IPS-15b (cell line): ENCODE results near the gene TBPL1.

Experiments used
- H3K27me3 ChIP-seq: one replicate; pipeline ENCODE4 v1.6.1; 2013; ENCODE audit warnings: low read length; ENCODE audit not compliant: control insufficient read depth, insufficient read depth
- H3K36me3 ChIP-seq: one replicate; pipeline ENCODE4 v1.6.1; 2013; ENCODE audit warnings: low read length; ENCODE audit not compliant: control insufficient read depth, insufficient read depth
- H3K4me1 ChIP-seq: one replicate; pipeline ENCODE4 v1.6.1; 2013; ENCODE audit warnings: mild to moderate bottlenecking, low read length; ENCODE audit not compliant: control insufficient read depth, insufficient read depth
- H3K4me3 ChIP-seq: one replicate; pipeline ENCODE4 v1.5.1; 2013; ENCODE audit warnings: low read depth, low read length
- H3K9ac ChIP-seq: one replicate; pipeline ENCODE4 v1.6.1; 2013; ENCODE audit warnings: low read depth, mild to moderate bottlenecking, low read length
- H3K9me3 ChIP-seq: one replicate; pipeline ENCODE4 v1.6.1; 2013; ENCODE audit warnings: mild to moderate bottlenecking, low read length; ENCODE audit not compliant: control insufficient read depth, insufficient read depth

Gene TBPL1

DNA sequence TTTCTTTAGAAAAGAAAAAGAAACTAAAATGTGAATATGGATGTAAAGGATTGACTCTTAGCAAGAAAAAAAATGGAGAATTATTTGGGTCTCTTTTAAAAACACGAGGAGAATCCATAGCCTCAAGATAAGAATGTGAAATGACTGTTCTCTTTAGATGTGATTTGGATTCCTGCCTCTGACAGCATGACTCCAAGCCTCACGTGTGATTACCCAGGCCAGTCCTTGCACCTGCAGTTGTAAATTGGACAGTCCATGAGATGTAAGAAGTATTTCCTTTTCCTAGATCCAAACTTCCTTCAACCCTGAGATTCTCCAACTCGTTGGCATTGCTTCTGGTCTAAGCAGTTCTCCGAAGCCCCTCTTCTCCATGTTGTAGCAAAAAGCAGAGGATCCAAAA lies 67.5 kb downstream of the TBPL1 start:
- Histone ChIP-seq H3K27me3 (no peaks in the 10 kb centered on the region), H3K9ac (no peak overlapping the region), H3K9me3 (no peaks in the 10 kb centered on the region), H3K4me3 (no peak overlapping the region), H3K36me3 (no peaks in the 10 kb centered on the region), H3K4me1 (peaks cover 2% of the 10 kb centered on the region)

DNA sequence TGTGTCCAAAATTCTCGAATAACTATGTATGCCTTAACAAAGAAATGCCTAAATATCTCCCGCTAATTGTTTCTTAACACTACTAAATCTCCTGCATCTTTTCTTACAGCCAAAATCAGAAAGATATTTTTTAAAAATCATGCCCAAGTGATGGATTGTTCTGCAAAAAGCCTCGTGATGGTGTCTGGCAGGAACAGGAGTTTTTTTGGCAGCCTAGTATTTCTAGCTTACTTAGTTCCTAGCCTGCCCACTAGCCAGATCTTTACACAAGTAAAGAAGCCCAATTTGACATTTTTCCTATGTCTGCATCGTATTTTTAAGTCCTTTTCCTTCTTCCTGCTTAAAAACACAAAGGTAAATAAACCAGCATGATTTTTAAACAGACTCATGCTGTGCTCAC lies 67.9 kb downstream of the TBPL1 start:
- Histone ChIP-seq H3K27me3 (no peaks in the 10 kb centered on the region), H3K9ac (no peak overlapping the region), H3K9me3 (no peaks in the 10 kb centered on the region), H3K36me3 (no peaks in the 10 kb centered on the region), H3K4me1 (no peaks in the 10 kb centered on the region), H3K4me3 (no peak overlapping the region)

DNA sequence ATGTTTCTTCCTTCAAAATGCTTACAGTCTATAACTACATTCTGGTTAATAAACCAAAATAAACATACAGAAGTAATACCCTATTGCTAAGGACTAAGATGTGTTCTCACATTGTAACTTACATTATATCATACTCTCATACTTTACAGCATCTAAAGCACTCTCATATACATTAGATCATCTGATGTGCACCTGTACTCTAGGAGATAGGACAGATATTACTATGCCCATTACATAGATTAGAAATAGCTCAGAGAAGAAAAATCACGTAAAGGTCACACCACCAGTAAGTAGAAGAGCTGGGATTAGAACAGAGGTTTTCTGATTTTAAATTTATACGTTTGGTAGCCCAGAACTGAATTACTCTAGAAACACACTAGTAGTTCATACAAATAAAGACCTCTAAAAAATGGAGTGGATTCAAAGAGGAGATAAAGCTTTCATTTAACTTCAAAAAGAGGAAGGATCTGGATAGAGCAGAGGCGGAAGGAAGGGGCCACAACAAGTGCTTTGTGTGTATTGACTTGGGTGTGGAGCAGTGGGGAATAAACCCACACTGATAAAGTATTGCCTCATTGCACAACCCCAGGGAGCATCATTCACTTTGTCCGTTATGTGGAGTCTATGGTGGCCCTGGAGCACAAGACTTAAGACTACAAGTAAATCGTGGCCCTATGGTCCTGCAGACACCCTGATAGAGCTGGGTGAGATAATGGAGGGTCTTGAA lies 68.5 kb downstream of the TBPL1 start:
- Histone ChIP-seq H3K27me3 (no peaks in the 10 kb centered on the region), H3K9ac (no peak overlapping the region), H3K4me3 (no peak overlapping the region), H3K4me1 (no peaks in the 10 kb centered on the region), H3K9me3 (no peaks in the 10 kb centered on the region), H3K36me3 (no peaks in the 10 kb centered on the region)

DNA sequence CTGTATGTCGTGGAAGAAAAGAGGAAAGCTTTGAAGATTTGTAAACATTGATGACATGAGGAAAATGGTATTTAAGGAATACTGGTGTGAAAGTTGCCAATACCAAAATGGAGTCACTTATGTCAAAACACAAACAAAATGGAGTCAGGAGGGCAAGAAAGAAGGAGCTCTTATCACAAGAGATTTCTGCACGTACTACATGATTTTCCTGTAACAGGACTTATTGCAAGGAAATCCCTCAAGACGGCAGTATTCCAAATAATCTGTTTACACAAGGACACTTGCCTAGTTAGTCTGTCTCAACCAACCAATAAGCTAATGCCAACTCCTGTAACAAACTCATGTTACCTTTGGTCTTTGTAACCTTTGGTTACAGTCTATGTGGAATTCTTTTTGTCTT lies 69.6 kb downstream of the TBPL1 start:
- H3K27me3 ChIP-seq: no peaks in the 10 kb centered on the region
- no peak overlapping the region for H3K9ac ChIP-seq
- no peak overlapping the region for H3K4me3 ChIP-seq
- H3K4me1 ChIP-seq: no peaks in the 10 kb centered on the region
- no peaks in the 10 kb centered on the region for H3K36me3 ChIP-seq
- H3K9me3 ChIP-seq: no peaks in the 10 kb centered on the region

DNA sequence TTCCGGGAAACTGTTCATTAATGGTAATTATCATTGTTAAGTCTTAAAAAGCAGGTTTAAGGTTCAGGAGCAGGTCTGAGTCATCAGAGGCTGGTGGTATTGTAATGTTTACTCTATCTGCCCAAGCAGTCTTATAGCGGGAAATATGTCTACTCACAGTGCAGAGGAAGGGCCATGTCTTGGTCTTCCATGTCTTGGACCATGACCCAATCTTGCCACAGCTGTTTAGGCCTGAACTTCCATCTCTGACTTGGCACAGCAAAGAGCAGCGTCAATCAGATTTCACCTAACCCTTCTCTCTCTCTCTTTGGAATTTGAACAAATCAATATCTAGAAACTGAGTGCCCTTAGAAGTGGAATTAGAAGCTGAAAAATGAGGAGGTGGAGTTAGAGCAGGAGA lies 73.6 kb downstream of the TBPL1 start:
- Histone ChIP-seq H3K9me3 (no peaks in the 10 kb centered on the region), H3K36me3 (no peaks in the 10 kb centered on the region), H3K4me1 (no peaks in the 10 kb centered on the region), H3K9ac (no peak overlapping the region), H3K27me3 (no peaks in the 10 kb centered on the region), H3K4me3 (no peak overlapping the region)

DNA sequence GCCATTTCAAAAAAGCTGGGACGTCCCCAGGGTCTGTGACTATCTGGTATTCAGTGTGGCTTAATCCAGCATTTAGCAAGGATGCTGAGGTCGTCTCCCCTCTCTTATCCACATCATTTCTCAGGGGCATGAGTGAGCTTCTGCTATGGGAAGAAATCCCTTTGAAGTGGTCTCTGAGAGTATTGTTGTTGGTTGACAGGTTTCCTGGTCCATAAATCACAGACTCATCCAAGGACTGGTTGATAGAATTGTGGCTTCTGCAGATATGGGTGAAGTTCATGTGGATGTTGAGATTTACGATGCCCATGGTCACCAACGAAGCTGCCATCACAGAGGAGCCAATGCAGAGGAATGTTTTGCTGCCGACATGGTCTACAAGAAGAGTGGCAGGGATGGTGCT lies 75.4 kb downstream of the TBPL1 start:
- Histone ChIP-seq H3K27me3 (no peaks in the 10 kb centered on the region), H3K9ac (no peak overlapping the region), H3K4me3 (no peak overlapping the region), H3K4me1 (no peaks in the 10 kb centered on the region), H3K36me3 (no peaks in the 10 kb centered on the region), H3K9me3 (no peaks in the 10 kb centered on the region)

DNA sequence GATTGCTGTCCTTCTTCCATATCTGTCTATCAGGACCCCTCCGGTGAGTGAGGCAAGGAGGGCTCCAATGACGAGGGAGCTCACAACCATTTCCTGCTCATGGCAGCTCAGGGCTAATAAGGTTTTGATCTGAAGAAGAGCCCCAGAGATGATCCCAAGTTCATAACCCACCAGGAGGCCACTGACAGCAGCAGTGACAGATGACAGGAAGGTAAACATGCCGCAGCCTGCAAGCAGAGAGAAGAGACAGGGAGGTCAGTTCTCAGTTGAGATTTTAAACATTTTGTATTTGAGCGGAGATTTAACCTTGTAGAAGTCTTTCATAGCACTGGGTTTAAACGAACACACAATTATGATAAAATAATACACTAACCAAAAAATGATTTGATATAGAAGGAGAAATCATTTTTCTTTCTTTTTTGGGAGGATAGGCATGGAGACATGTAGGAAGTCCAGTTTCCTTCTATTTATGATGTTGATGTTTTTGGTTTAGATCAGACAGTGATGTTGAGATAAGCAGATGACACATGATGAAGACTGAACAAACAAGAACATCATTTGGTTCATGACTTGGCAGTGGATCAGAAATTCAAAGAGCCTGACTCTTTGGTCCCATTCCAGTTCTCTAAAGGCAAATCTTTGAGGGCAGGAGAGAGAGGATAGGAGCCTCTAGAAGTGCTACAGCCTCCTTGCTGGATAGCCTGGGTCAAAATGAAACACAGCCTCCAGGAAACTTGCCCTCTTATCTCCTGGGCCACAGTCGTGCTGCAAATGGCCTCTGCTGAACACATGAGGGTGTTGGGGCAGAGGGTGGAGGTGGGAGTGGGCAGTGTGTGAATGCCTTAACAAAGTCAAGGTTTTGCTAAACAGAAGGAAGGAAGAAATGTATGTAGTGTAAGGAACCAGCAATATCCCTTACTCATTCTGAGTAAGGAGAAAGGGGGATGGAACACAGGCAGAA lies 76.8 kb downstream of the TBPL1 start:
- Histone ChIP-seq H3K9me3 (no peaks in the 10 kb centered on the region), H3K9ac (no peak overlapping the region), H3K27me3 (no peaks in the 10 kb centered on the region), H3K4me1 (no peaks in the 10 kb centered on the region), H3K4me3 (no peak overlapping the region), H3K36me3 (no peaks in the 10 kb centered on the region)

DNA sequence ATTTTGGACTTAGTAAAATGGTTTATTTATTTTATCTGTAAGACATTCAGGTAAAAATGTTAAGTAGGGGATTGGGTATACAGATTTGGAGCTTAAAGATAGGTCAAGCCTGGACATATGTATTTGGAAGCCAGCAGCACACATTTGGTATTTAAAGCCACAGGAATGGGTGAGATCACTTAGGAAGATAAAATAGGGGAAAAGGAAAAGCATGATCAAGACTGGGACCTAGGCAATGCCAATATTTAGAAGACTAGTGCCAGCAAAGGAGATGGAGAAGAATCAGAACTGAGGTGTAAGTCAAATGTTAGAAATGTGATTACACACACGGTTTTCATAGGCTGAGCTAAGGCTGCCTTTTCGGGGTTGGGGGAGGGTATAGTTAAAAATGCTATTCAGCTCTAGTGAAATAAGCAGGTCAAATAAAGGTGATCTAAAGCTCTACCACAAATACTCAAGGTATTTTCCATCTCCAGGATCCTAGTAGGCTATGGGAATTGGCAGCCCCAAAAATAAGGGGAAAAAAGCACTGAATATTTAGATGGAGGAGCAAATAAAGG lies 78.8 kb downstream of the TBPL1 start:
- Histone ChIP-seq H3K36me3 (no peaks in the 10 kb centered on the region), H3K27me3 (no peaks in the 10 kb centered on the region), H3K9me3 (no peaks in the 10 kb centered on the region), H3K4me3 (no peak overlapping the region), H3K9ac (no peak overlapping the region), H3K4me1 (no peaks in the 10 kb centered on the region)

DNA sequence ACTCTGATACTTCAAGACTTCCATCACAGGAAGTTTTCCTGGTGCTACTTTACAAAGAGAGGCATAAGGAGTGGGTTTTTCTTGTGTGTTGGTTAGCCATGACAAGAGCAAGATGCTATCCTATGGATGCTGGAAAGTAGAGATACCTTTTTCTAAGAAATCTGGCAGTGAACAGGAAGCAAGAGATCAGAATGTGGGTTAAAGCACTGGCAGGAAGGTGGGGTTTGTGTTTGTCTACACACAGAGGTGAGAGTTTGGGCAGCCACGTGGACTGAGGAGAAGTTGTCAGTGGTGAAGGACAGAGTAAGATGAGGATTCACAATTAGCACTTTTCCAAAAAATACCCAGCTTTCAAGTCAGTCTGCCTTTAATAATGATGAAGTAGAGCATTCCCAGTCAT lies 81.5 kb downstream of the TBPL1 start:
- Histone ChIP-seq H3K4me1 (no peaks in the 10 kb centered on the region), H3K9me3 (no peaks in the 10 kb centered on the region), H3K9ac (no peak overlapping the region)

DNA sequence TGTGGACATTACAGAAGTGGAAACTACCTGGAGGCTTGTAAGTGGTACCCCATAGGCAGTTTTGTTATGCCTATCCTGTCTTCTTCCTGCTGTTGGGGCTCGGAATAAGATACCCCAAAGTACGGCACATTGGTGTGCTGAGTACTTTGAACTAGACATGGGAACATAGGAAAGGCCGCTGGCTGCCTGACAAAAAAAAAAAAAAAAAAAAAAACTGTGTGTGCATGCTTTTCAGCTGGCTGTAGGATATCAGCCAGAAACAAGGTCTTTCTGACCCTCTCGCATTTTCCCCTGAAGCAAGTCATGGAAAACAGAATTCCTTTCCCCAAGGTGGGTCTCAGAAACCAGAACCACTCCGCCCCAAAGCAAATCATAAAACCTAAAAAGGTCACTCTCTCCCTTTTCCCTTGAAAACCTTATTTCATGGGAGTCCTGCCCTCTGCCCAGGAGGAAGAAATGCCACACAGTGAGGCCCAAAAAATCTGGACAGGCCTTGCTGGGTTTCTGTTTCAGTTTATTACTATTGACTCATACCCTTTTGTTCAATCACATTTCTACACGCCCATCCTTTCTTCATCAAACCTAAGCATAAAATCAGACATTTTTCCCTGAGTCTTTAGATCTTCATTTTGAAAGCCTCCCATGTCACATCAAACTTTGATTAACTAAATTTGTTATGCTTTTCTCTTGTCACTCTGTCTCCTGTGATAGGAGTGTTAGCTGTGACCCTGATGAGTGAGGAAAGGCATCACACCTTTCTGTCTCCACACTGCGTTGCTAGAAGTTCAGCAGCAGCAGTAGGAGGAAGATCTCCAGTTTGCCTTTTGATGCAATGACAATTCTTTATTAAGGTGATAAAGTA lies 82.2 kb downstream of the TBPL1 start:
- Histone ChIP-seq H3K36me3 (no peaks in the 10 kb centered on the region), H3K4me1 (no peaks in the 10 kb centered on the region), H3K27me3 (no peaks in the 10 kb centered on the region), H3K4me3 (no peak overlapping the region), H3K9me3 (no peaks in the 10 kb centered on the region), H3K9ac (no peak overlapping the region)

More for the DNA sequence above, 81.5 kb downstream of the TBPL1 start:
- Histone ChIP-seq H3K27me3 (no peaks in the 10 kb centered on the region), H3K4me3 (no peak overlapping the region), H3K36me3 (no peaks in the 10 kb centered on the region)

DNA sequence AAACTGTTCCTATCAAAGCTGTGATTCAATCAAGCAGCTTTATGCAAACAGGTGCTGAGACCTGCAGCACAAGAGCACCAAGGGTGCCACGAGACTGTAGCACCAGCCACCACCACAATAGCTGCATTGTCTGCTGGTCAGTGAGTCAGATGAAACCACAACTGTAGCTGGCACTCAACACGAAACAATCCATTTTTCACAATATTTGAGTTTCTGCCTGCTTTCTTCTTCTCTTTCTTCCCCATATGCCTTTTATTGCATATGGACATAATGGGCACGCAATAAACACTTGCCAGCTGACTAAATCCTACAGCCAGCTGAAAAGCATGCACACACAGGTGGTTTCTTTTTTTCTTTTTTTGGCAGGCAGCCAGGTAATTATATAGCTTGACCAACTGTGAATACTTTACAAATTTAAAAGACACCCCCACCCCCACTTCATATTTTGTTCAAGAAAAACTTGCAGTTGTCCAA lies 82.8 kb downstream of the TBPL1 start:
- no peaks in the 10 kb centered on the region for H3K4me1 ChIP-seq
- no peaks in the 10 kb centered on the region for H3K9me3 ChIP-seq
- no peak overlapping the region for H3K9ac ChIP-seq
- no peaks in the 10 kb centered on the region for H3K27me3 ChIP-seq
- no peaks in the 10 kb centered on the region for H3K36me3 ChIP-seq
- H3K4me3 ChIP-seq: no peak overlapping the region
